ENCODE data around the gene CIZ1.

- TF ChIP-seq EZH2 (IDR thresholded peaks at IDR 0.05; ENCODE audit: insufficient read depth, poor library complexity, severe bottlenecking) (no peak), EZH2phosphoT487 (IDR thresholded peaks at IDR 0.05; ENCODE audit: insufficient read depth, low read depth) (no peak)
Observed at GRCh38 chr9:128145951-128146351, 45.4 kb downstream of the CIZ1 start.
